Endodermal cell (in vitro differentiated cells): ENCODE data around the gene CFAP61. TPM values are rescaled to one million over a fixed set of nuclear protein-coding genes. Genes with fewer than 3 reads are reported as not detected.

Experiments used
- DNase-seq: peaks from one replicate; pipeline ENCODE4 v3.0.0-alpha.2; 2017
- H3K27ac ChIP-seq: 2 replicates; pipeline ENCODE4 v1.5.1; 2013; ENCODE audit warnings: mild to moderate bottlenecking, low read depth, low read length, moderate library complexity
- H3K27me3 ChIP-seq: 2 replicates; pipeline ENCODE4 v1.6.1; 2013; ENCODE audit warnings: mild to moderate bottlenecking, low read length, moderate library complexity; ENCODE audit not compliant: insufficient read depth, control insufficient read depth, poor library complexity, severe bottlenecking
- H3K36me3 ChIP-seq: 2 replicates; pipeline ENCODE4 v1.7.0; 2013; ENCODE audit warnings: mild to moderate bottlenecking, low read length, moderate library complexity; ENCODE audit not compliant: control insufficient read depth, insufficient read depth
- H3K4me1 ChIP-seq: one replicate; pipeline ENCODE4 v1.7.0; 2013; ENCODE audit warnings: low read length; ENCODE audit not compliant: control insufficient read depth, insufficient read depth
- H3K4me3 ChIP-seq: 2 replicates; pipeline ENCODE4 v1.5.1; 2013; ENCODE audit warnings: mild to moderate bottlenecking, low read length, moderate library complexity
- H3K9ac ChIP-seq: 2 replicates; pipeline ENCODE4 v1.6.1; 2013; ENCODE audit warnings: mild to moderate bottlenecking, low read length, moderate library complexity; ENCODE audit not compliant: poor library complexity, severe bottlenecking; ENCODE audit errors: extremely low read depth
- H3K9me3 ChIP-seq: 2 replicates; pipeline ENCODE4 v1.6.1; 2013; ENCODE audit warnings: mild to moderate bottlenecking, low read length, moderate library complexity; ENCODE audit not compliant: control insufficient read depth
- H3K27ac Mint-ChIP-seq: 2 replicates; pipeline ENCODE4 v1.8.0; 2020; ENCODE audit warnings: mixed read lengths
- H3K27me3 Mint-ChIP-seq: 2 replicates; pipeline ENCODE4 v1.8.0; 2021; ENCODE audit warnings: mild to moderate bottlenecking, mixed read lengths; ENCODE audit not compliant: insufficient read depth
- H3K36me3 Mint-ChIP-seq: 2 replicates; pipeline ENCODE4 v1.8.0; 2020; ENCODE audit warnings: low read depth, mixed read lengths
- H3K4me1 Mint-ChIP-seq: 2 replicates; pipeline ENCODE4 v1.8.0; 2020; ENCODE audit warnings: mixed read lengths
- H3K4me3 Mint-ChIP-seq: 2 replicates; pipeline ENCODE4 v1.8.0; 2020; ENCODE audit warnings: mild to moderate bottlenecking, moderate library complexity, mixed read lengths
- H3K9me3 Mint-ChIP-seq: 2 replicates; pipeline ENCODE4 v1.8.0; 2020; ENCODE audit warnings: mild to moderate bottlenecking, mixed read lengths
- WGBS, 2 experiments: methylation state at CpG; one replicate each; pipeline versions ENCODE4 v1.1.5 to v1.1.7; 2013; ENCODE audit warnings: missing lambda C conversion rate in 2 of 2, mixed read lengths in 1 of 2; ENCODE audit not compliant: insufficient coverage in 1 of 2, insufficient read length in 1 of 2; 5-methylcytosine and 5-hydroxymethylcytosine counted together
- total RNA-seq, 2 donors: library from RNA; stranded (reverse); fragmentation: NEBNext Ultra II Directional in 1 of 2; extraction: Animal tissue kit (Norgen Biotek cat#: 25700) in 1 of 2; gene quantifications; 2 replicates in 1 of 2; 3 replicates in 1 of 2; pipeline ENCODE4 v1.2.1, GENCODE V29; 2021
- TF ChIP-seq, protein P1 (sequence below): fragments of 200-600 bp; sonication (generic); conservative IDR thresholded peaks from 2 replicates; pipeline ENCODE4 v1.5.0; 2021; ENCODE audit warnings: antibody characterized with exemption, mild to moderate bottlenecking

The CFAP61 gene
- total RNA-seq, 2 donors from 2014 or later: 0.64 to 0.73 TPM

- H3K4me3 Mint-ChIP-seq: no peak overlapping the region
- TF ChIP-seq, protein P1, sequence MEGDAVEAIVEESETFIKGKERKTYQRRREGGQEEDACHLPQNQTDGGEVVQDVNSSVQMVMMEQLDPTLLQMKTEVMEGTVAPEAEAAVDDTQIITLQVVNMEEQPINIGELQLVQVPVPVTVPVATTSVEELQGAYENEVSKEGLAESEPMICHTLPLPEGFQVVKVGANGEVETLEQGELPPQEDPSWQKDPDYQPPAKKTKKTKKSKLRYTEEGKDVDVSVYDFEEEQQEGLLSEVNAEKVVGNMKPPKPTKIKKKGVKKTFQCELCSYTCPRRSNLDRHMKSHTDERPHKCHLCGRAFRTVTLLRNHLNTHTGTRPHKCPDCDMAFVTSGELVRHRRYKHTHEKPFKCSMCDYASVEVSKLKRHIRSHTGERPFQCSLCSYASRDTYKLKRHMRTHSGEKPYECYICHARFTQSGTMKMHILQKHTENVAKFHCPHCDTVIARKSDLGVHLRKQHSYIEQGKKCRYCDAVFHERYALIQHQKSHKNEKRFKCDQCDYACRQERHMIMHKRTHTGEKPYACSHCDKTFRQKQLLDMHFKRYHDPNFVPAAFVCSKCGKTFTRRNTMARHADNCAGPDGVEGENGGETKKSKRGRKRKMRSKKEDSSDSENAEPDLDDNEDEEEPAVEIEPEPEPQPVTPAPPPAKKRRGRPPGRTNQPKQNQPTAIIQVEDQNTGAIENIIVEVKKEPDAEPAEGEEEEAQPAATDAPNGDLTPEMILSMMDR: no peak
- no peaks in the 10 kb centered on the region for H3K36me3 ChIP-seq
- H3K27ac ChIP-seq: no peak overlapping the region
- H3K4me1 ChIP-seq: no peaks in the 10 kb centered on the region
- no peaks in the 10 kb centered on the region for H3K36me3 Mint-ChIP-seq
- H3K4me3 ChIP-seq: no peak overlapping the region
- peaks cover 18% of the 10 kb centered on the region for H3K27me3 ChIP-seq
- no peak for DNase-seq
- H3K9ac ChIP-seq: no peak overlapping the region
- H3K9me3 Mint-ChIP-seq: no peaks in the 10 kb centered on the region
- H3K27me3 Mint-ChIP-seq: no peaks in the 10 kb centered on the region
- no peaks in the 10 kb centered on the region for H3K9me3 ChIP-seq
- H3K4me1 Mint-ChIP-seq: no peaks in the 10 kb centered on the region
- 94 to 96% methylated on average over 8 of the region's 8 CpGs for WGBS, 2 experiments
- H3K27ac Mint-ChIP-seq: no peak overlapping the region
Measured at GRCh38 chr20:20251836-20252235, 199.5 kb downstream of the CFAP61 start.

GRCh38 chr20:20253039-20253743 lies 200.9 kb downstream of the CFAP61 start:
- H3K9me3 Mint-ChIP-seq: no peaks in the 10 kb centered on the region
- Histone ChIP-seq H3K27ac (no peak overlapping the region), H3K4me1 (no peaks in the 10 kb centered on the region), H3K27me3 (peaks cover 18% of the 10 kb centered on the region), H3K9me3 (no peaks in the 10 kb centered on the region), H3K36me3 (no peaks in the 10 kb centered on the region), H3K4me3 (no peak overlapping the region), H3K9ac (no peak overlapping the region)
- TF ChIP-seq, protein P1: no peak
- DNase-seq: no peak
- no peak overlapping the region for H3K27ac Mint-ChIP-seq
- no peaks in the 10 kb centered on the region for H3K4me1 Mint-ChIP-seq
- H3K27me3 Mint-ChIP-seq: peaks cover 3% of the 10 kb centered on the region
- H3K36me3 Mint-ChIP-seq: no peaks in the 10 kb centered on the region
- WGBS, 2 experiments: 92 to 93% methylated on average over 5 to 6 of the region's 6 CpGs
- H3K4me3 Mint-ChIP-seq: no peak overlapping the region

- H3K27me3 ChIP-seq: peaks cover 22% of the 10 kb centered on the region
- WGBS, 2 experiments: 84 to 88% methylated on average over 6 of the region's 6 CpGs
- no peaks in the 10 kb centered on the region for H3K4me1 ChIP-seq
- H3K27ac Mint-ChIP-seq: no peak overlapping the region
- no peak for DNase-seq
- no peak overlapping the region for H3K4me3 ChIP-seq
- H3K9me3 Mint-ChIP-seq: no peaks in the 10 kb centered on the region
- no peak overlapping the region for H3K4me3 Mint-ChIP-seq
- H3K27me3 Mint-ChIP-seq: peaks cover 9% of the 10 kb centered on the region
- TF ChIP-seq, protein P1: no peak
- H3K27ac ChIP-seq: no peak overlapping the region
- H3K9me3 ChIP-seq: no peaks in the 10 kb centered on the region
- H3K36me3 Mint-ChIP-seq: no peaks in the 10 kb centered on the region
- H3K36me3 ChIP-seq: no peaks in the 10 kb centered on the region
- no peaks in the 10 kb centered on the region for H3K4me1 Mint-ChIP-seq
- no peak overlapping the region for H3K9ac ChIP-seq
Measured at GRCh38 chr20:20253744-20254330, 201.5 kb downstream of the CFAP61 start.
